ENCODE measurements around the gene CD163L1. TPM values are rescaled to one million over a fixed set of nuclear protein-coding genes. Genes with fewer than 3 reads are reported as not detected.

Gene CD163L1
- 2.5 TPM for total RNA-seq
- long read RNA-seq, partial matches to known transcripts, result 1 of 1 reads
- long read RNA-seq, other reads (novel, unspliced or antisense), result 0 of 1 reads

- intact Hi-C loops (cut with micrococcal nuclease), result no loop called here
- TF ChIP-seq, protein P1, sequence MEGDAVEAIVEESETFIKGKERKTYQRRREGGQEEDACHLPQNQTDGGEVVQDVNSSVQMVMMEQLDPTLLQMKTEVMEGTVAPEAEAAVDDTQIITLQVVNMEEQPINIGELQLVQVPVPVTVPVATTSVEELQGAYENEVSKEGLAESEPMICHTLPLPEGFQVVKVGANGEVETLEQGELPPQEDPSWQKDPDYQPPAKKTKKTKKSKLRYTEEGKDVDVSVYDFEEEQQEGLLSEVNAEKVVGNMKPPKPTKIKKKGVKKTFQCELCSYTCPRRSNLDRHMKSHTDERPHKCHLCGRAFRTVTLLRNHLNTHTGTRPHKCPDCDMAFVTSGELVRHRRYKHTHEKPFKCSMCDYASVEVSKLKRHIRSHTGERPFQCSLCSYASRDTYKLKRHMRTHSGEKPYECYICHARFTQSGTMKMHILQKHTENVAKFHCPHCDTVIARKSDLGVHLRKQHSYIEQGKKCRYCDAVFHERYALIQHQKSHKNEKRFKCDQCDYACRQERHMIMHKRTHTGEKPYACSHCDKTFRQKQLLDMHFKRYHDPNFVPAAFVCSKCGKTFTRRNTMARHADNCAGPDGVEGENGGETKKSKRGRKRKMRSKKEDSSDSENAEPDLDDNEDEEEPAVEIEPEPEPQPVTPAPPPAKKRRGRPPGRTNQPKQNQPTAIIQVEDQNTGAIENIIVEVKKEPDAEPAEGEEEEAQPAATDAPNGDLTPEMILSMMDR (IDR thresholded peaks at IDR 0.05; ENCODE audit: borderline replicate concordance), result no peak
- H3K9me3 ChIP-seq (replicated peaks), result no peaks in the 10 kb centered on the region
- DNase-seq, result no peak
- peaks cover 36% of the 10 kb centered on the region for H3K27me3 ChIP-seq (ENCODE audit: low read depth)
- H3K36me3 ChIP-seq, result no peaks in the 10 kb centered on the region
- no peak within 1 kb of the TSS for H3K4me3 ChIP-seq
- H3K4me1 ChIP-seq, result no peaks in the 10 kb centered on the region
- H3K27ac ChIP-seq (replicated peaks), result no peak within 1 kb of the TSS
These were observed at the start of gene CD163L1 for GRCh38 chr12:7444076-7444475. TSS of gene CD163L1 (minus strand) at chr12:7444153. CDS start at chr12:7444127, 26 bp downstream.

DNA sequence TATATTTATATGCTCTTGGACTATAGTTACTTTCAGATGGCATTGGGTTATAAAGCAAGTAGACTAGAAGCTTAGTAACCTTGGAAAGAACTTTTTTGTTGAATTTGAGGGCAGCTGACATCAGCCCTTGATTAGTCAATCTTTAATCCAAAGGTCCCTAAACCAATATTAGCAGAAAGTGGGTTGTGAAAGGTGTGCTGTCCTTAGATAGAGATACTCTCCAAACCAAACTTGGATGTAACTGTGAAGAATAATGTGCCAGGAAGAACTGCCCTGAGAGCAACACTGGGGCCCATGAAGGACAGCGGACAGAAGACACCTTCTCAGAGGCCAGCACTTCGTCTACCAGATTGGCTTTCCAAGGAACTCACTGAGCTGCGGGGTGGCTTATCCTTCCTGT, 49.1 kb upstream of the CD163L1 start:
- no peak overlapping the region for H3K4me3 ChIP-seq
- H3K4me1 ChIP-seq, result no peaks in the 10 kb centered on the region
- TF ChIP-seq, protein P1 (IDR thresholded peaks at IDR 0.05; ENCODE audit: borderline replicate concordance), result no peak
- no peak overlapping the region for H3K27ac ChIP-seq (replicated peaks)
- H3K36me3 ChIP-seq, result no peaks in the 10 kb centered on the region
- H3K27me3 ChIP-seq (ENCODE audit: low read depth), result peaks cover 13% of the 10 kb centered on the region
- H3K9me3 ChIP-seq (replicated peaks), result no peaks in the 10 kb centered on the region
- intact Hi-C loops (cut with micrococcal nuclease), result no loop called here
- no peak for DNase-seq

- DNase-seq, result no peak
- no peaks in the 10 kb centered on the region for H3K36me3 ChIP-seq
- H3K4me3 ChIP-seq, result no peak overlapping the region
- no peaks in the 10 kb centered on the region for H3K9me3 ChIP-seq (replicated peaks)
- TF ChIP-seq, protein P1 (IDR thresholded peaks at IDR 0.05; ENCODE audit: borderline replicate concordance), result no peak
- no peaks in the 10 kb centered on the region for H3K4me1 ChIP-seq
- intact Hi-C loops (cut with micrococcal nuclease), result no loop called here
- H3K27ac ChIP-seq (replicated peaks), result no peak overlapping the region
- peaks cover 4% of the 10 kb centered on the region for H3K27me3 ChIP-seq (ENCODE audit: low read depth)
These were observed 42.6 kb upstream of the CD163L1 start for GRCh38 chr12:7486512-7486911.

- Histone ChIP-seq H3K9me3 (replicated peaks) (no peaks in the 10 kb centered on the region), H3K27ac (replicated peaks) (no peak overlapping the region), H3K27me3 (ENCODE audit: low read depth) (peaks cover 4% of the 10 kb centered on the region), H3K36me3 (no peaks in the 10 kb centered on the region), H3K4me3 (no peak overlapping the region), H3K4me1 (no peaks in the 10 kb centered on the region)
- TF ChIP-seq, protein P1 (IDR thresholded peaks at IDR 0.05; ENCODE audit: borderline replicate concordance), result no peak
- no peak for DNase-seq
- intact Hi-C loops (cut with micrococcal nuclease), result no loop called here
These were observed 41.1 kb upstream of the CD163L1 start for GRCh38 chr12:7485095-7485494.

DNA sequence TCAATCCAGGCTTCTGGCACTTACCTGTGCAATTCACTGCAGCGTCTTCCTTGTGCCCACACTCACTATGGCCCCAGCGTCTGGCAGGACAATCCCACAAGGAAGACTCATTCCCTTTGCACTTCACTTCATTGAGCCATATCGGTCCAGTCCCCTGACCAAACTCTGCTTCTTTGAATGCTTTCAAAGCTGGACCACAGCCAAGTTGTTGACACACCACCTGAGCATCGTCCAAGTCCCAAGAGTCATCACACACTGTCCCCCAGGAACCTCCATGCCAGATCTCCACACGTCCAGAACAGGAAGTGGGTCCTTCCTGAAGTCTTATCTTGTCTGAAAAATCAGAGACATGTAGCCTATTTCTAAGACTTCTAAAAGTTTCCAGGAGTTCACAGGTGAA, 39.4 kb upstream of the CD163L1 start:
- Histone ChIP-seq H3K4me3 (no peak overlapping the region), H3K4me1 (no peaks in the 10 kb centered on the region), H3K27ac (replicated peaks) (no peak overlapping the region), H3K36me3 (no peaks in the 10 kb centered on the region), H3K9me3 (replicated peaks) (no peaks in the 10 kb centered on the region), H3K27me3 (ENCODE audit: low read depth) (peaks cover 4% of the 10 kb centered on the region)
- TF ChIP-seq, protein P1 (IDR thresholded peaks at IDR 0.05; ENCODE audit: borderline replicate concordance), result no peak
- intact Hi-C loops (cut with micrococcal nuclease), result no loop called here
- no peak for DNase-seq

Measured in left ventricle myocardium inferior (tissue), 1 donor.